Mucosa of rectum (tissue), 2 donors: Measurements from ENCODE around the gene SGPP2.

Source experiments
- H3K27ac ChIP-seq, 2 donors: one replicate each; pipeline ENCODE4 v1.7.0; 2013; ENCODE audit warnings: inconsistent platforms in 2 of 2, low read depth in 2 of 2, low read length in 2 of 2
- H3K27me3 ChIP-seq, 2 donors: one replicate each; pipeline ENCODE4 v1.7.0; 2013; ENCODE audit warnings: low read length in 2 of 2; ENCODE audit not compliant: control insufficient read depth in 2 of 2, insufficient read depth in 2 of 2
- H3K36me3 ChIP-seq, 2 donors: one replicate each; pipeline ENCODE4 v1.7.0; 2013; ENCODE audit warnings: low read length in 2 of 2; ENCODE audit not compliant: control insufficient read depth in 2 of 2, insufficient read depth in 2 of 2
- H3K4me1 ChIP-seq, 2 donors: one replicate each; pipeline ENCODE4 v1.7.0; 2013; ENCODE audit warnings: low read length in 2 of 2, mild to moderate bottlenecking in 1 of 2; ENCODE audit not compliant: control insufficient read depth in 2 of 2, insufficient read depth in 2 of 2
- H3K4me3 ChIP-seq, 2 donors: one replicate each; pipeline ENCODE4 v1.7.0; 2013; ENCODE audit warnings: low read length in 2 of 2
- H3K9ac ChIP-seq, 2 donors: one replicate each; pipeline ENCODE4 v1.7.0; 2013; ENCODE audit warnings: low read length in 2 of 2, low read depth in 1 of 2, mild to moderate bottlenecking in 1 of 2
- H3K9me3 ChIP-seq, 2 donors: one replicate each; pipeline ENCODE4 v1.7.0; 2013; ENCODE audit warnings: low read length in 2 of 2; ENCODE audit not compliant: control insufficient read depth in 2 of 2
- donor health status: healthy.
- donor health status: Normal muscosa, but diverticular disease.

Gene SGPP2

GRCh38 chr2:222522082-222522481 is 97.7 kb downstream of the SGPP2 start:
- Histone ChIP-seq H3K9me3 (no peaks in the 10 kb centered on the region), H3K27me3 (no peaks in the 10 kb centered on the region), H3K27ac (no peak overlapping the region), H3K4me3 (no peak overlapping the region), H3K9ac (no peak overlapping the region), H3K4me1 (peaks cover 9 to 20% of the 10 kb centered on the region in 2 donors), H3K36me3 (peaks cover 7 to 9% of the 10 kb centered on the region in 2 donors)

- Histone ChIP-seq H3K27me3 (no peaks in the 10 kb centered on the region), H3K9ac (no peak overlapping the region), H3K4me3 (no peak overlapping the region), H3K9me3 (no peaks in the 10 kb centered on the region), H3K27ac (no peak overlapping the region), H3K4me1 (peaks cover 3 to 7% of the 10 kb centered on the region in 2 donors), H3K36me3 (peaks cover 7 to 9% of the 10 kb centered on the region in 2 donors)
Observed at GRCh38 chr2:222523783-222524544, 99.6 kb downstream of the SGPP2 start.

- no peak overlapping the region for H3K9ac ChIP-seq
- no peak overlapping the region for H3K27ac ChIP-seq
- peaks cover 7 to 9% of the 10 kb centered on the region in 2 donors for H3K36me3 ChIP-seq
- no peaks in the 10 kb centered on the region for H3K9me3 ChIP-seq
- no peaks in the 10 kb centered on the region for H3K4me1 ChIP-seq
- no peaks in the 10 kb centered on the region for H3K27me3 ChIP-seq
- no peak overlapping the region for H3K4me3 ChIP-seq
Observed at GRCh38 chr2:222525811-222526210, 101.5 kb downstream of the SGPP2 start.

GRCh38 chr2:222526480-222527277 is 102.3 kb downstream of the SGPP2 start:
- Histone ChIP-seq H3K27ac (no peak overlapping the region), H3K9me3 (no peaks in the 10 kb centered on the region), H3K4me3 (no peak overlapping the region), H3K36me3 (peaks cover 7 to 9% of the 10 kb centered on the region in 2 donors), H3K9ac (no peak overlapping the region), H3K4me1 (no peaks in the 10 kb centered on the region), H3K27me3 (no peaks in the 10 kb centered on the region)

GRCh38 chr2:222532315-222532714 is 108.0 kb downstream of the SGPP2 start:
- Histone ChIP-seq H3K36me3 (peaks cover 0 to 2% of the 10 kb centered on the region in 2 donors), H3K4me3 (no peak overlapping the region), H3K9me3 (no peaks in the 10 kb centered on the region), H3K4me1 (no peaks in the 10 kb centered on the region), H3K27ac (no peak overlapping the region), H3K27me3 (no peaks in the 10 kb centered on the region), H3K9ac (no peak overlapping the region)

- Histone ChIP-seq H3K27ac (no peak overlapping the region), H3K9me3 (no peaks in the 10 kb centered on the region), H3K9ac (no peak overlapping the region), H3K36me3 (peaks cover 0 to 2% of the 10 kb centered on the region in 2 donors), H3K27me3 (no peaks in the 10 kb centered on the region), H3K4me3 (no peak overlapping the region), H3K4me1 (no peaks in the 10 kb centered on the region)
Observed at GRCh38 chr2:222535477-222535876, 111.1 kb downstream of the SGPP2 start.

GRCh38 chr2:222538535-222538934 is 114.2 kb downstream of the SGPP2 start:
- H3K4me3 ChIP-seq: no peak overlapping the region
- H3K9ac ChIP-seq: no peak overlapping the region
- no peak overlapping the region for H3K27ac ChIP-seq
- no peaks in the 10 kb centered on the region for H3K27me3 ChIP-seq
- H3K4me1 ChIP-seq: no peaks in the 10 kb centered on the region
- no peaks in the 10 kb centered on the region for H3K9me3 ChIP-seq
- no peaks in the 10 kb centered on the region for H3K36me3 ChIP-seq

- Histone ChIP-seq H3K27me3 (no peaks in the 10 kb centered on the region), H3K9ac (no peak overlapping the region), H3K9me3 (no peaks in the 10 kb centered on the region), H3K4me1 (no peaks in the 10 kb centered on the region), H3K36me3 (no peaks in the 10 kb centered on the region), H3K4me3 (no peak overlapping the region), H3K27ac (no peak overlapping the region)
Observed at GRCh38 chr2:222544661-222545060, 120.3 kb downstream of the SGPP2 start.

- Histone ChIP-seq H3K27me3 (no peaks in the 10 kb centered on the region), H3K4me3 (no peak overlapping the region), H3K27ac (no peak overlapping the region), H3K9me3 (no peaks in the 10 kb centered on the region), H3K4me1 (no peaks in the 10 kb centered on the region), H3K36me3 (no peaks in the 10 kb centered on the region), H3K9ac (no peak overlapping the region)
Observed at GRCh38 chr2:222545823-222546795, 121.8 kb downstream of the SGPP2 start.
